Measurements from ENCODE around the gene ALB. TPM values are rescaled to one million over a fixed set of nuclear protein-coding genes. Genes with fewer than 3 reads are reported as not detected.

ALB gene
- total and polyA plus RNA-seq, 4 experiments from 2014 or later = not detected

DNA sequence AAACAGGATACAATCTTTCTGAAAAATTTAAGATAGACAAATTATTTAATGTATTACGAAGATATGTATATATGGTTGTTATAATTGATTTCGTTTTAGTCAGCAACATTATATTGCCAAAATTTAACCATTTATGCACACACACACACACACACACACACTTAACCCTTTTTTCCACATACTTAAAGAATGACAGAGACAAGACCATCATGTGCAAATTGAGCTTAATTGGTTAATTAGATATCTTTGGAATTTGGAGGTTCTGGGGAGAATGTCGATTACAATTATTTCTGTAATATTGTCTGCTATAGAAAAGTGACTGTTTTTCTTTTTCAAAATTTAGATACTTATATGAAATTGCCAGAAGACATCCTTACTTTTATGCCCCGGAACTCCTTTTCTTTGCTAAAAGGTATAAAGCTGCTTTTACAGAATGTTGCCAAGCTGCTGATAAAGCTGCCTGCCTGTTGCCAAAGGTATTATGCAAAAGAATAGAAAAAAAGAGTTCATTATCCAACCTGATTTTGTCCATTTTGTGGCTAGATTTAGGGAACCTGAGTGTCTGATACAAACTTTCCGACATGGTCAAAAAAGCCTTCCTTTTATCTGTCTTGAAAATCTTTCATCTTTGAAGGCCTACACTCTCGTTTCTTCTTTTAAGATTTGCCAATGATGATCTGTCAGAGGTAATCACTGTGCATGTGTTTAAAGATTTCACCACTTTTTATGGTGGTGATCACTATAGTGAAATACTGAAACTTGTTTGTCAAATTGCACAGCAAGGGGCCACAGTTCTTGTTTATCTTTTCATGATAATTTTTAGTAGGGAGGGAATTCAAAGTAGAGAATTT, 5.2 kb downstream of the ALB start:
- CTCF ChIA-PET (ENCODE audit: partially characterized antibody) = interaction anchor here (1.2 kb wide), 1 partner anchor 16 kb away, joined by 3 read pairs; no protein-coding TSS in a partner anchor
- H3K36me3 Mint-ChIP-seq = no peaks in the 10 kb centered on the region
- POLR2A ChIA-PET (ENCODE audit: partially characterized antibody) = no interaction called here

DNA sequence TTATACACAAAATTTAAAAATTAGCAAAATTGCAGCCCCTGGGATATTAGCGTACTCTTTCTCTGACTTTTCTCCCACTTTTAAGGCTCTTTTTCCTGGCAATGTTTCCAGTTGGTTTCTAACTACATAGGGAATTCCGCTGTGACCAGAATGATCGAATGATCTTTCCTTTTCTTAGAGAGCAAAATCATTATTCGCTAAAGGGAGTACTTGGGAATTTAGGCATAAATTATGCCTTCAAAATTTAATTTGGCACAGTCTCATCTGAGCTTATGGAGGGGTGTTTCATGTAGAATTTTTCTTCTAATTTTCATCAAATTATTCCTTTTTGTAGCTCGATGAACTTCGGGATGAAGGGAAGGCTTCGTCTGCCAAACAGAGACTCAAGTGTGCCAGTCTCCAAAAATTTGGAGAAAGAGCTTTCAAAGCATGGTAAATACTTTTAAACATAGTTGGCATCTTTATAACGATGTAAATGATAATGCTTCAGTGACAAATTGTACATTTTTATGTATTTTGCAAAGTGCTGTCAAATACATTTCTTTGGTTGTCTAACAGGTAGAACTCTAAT, 6.0 kb downstream of the ALB start:
- intact Hi-C loops (cut with micrococcal nuclease) = no loop called here
- peaks cover 0 to 2% of the 10 kb centered on the region in 2 donors for H3K27me3 Mint-ChIP-seq
- ChIA-PET CTCF (ENCODE audit: partially characterized antibody) (no interaction called here), POLR2A (ENCODE audit: partially characterized antibody) (no interaction called here)
- H3K4me3 Mint-ChIP-seq = no peak overlapping the region
- H3K27me3 ChIP-seq (ENCODE audit: insufficient read depth, low read length) = no peaks in the 10 kb centered on the region
- no peak overlapping the region for H3K27ac ChIP-seq (ENCODE audit: low read depth, low read length)
- no peaks in the 10 kb centered on the region for H3K4me1 ChIP-seq (ENCODE audit: insufficient read depth, low read length)
- no peak for DNase-seq
- no peaks in the 10 kb centered on the region for H3K4me1 Mint-ChIP-seq
- no peaks in the 10 kb centered on the region for H3K36me3 ChIP-seq (ENCODE audit: insufficient read depth, low read length)
- no peaks in the 10 kb centered on the region for H3K36me3 Mint-ChIP-seq
- peaks cover 0 to 3% (median 0%) of the 10 kb centered on the region in 8 donors for H3K9me3 Mint-ChIP-seq
- no peaks in the 10 kb centered on the region for H3K9me3 ChIP-seq (ENCODE audit: control insufficient read depth in 1 of 2, low read length in 2 of 2)
- no peak overlapping the region for H3K4me3 ChIP-seq (ENCODE audit: low read length in 2 of 2)
- H3K27ac Mint-ChIP-seq = no peak overlapping the region

More for the DNA sequence above, 5.2 kb downstream of the ALB start:
- Mint-ChIP-seq H3K4me3 (no peak overlapping the region), H3K27ac (no peak overlapping the region), H3K9me3 (peaks cover 0 to 3% (median 0%) of the 10 kb centered on the region in 8 donors), H3K27me3 (peaks cover 0 to 2% of the 10 kb centered on the region in 2 donors), H3K4me1 (no peaks in the 10 kb centered on the region)
- no peak for DNase-seq
- Histone ChIP-seq H3K4me3 (ENCODE audit: low read length in 2 of 2) (no peak overlapping the region), H3K27me3 (ENCODE audit: insufficient read depth, low read length) (no peaks in the 10 kb centered on the region), H3K4me1 (ENCODE audit: insufficient read depth, low read length) (no peaks in the 10 kb centered on the region), H3K9me3 (ENCODE audit: control insufficient read depth in 1 of 2, low read length in 2 of 2) (no peaks in the 10 kb centered on the region), H3K36me3 (ENCODE audit: insufficient read depth, low read length) (no peaks in the 10 kb centered on the region), H3K27ac (ENCODE audit: low read depth, low read length) (no peak overlapping the region)
- intact Hi-C loops (cut with micrococcal nuclease) = no loop called here

DNA sequence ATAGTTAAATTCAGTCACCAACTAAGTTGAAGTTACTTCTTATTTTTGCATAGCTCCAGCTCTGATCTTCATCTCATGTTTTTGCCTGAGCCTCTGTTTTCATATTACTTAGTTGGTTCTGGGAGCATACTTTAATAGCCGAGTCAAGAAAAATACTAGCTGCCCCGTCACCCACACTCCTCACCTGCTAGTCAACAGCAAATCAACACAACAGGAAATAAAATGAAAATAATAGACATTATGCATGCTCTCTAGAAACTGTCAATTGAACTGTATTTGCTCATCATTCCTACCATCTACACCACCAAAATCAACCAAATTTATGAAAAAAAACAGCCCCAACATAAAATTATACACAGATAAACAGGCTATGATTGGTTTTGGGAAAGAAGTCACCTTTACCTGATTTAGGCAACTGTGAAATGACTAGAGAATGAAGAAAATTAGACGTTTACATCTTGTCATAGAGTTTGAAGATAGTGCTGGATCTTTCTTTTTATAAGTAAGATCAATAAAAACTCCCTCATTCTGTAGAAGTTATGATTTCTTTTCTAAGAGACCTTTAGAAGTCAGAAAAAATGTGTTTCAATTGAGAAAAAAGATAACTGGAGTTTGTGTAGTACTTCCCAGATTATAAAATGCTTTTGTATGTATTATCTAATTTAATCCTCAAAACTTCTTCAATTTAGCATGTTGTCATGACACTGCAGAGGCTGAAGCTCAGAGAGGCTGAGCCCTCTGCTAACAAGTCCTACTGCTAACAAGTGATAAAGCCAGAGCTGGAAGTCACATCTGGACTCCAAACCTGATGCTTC, 7.0 kb downstream of the ALB start:
- no peaks in the 10 kb centered on the region for H3K36me3 ChIP-seq (ENCODE audit: insufficient read depth, low read length)
- H3K27me3 ChIP-seq (ENCODE audit: insufficient read depth, low read length) = no peaks in the 10 kb centered on the region
- Mint-ChIP-seq H3K4me1 (no peaks in the 10 kb centered on the region), H3K27me3 (peaks cover 0 to 2% of the 10 kb centered on the region in 2 donors), H3K4me3 (no peak overlapping the region), H3K27ac (no peak overlapping the region), H3K36me3 (no peaks in the 10 kb centered on the region), H3K9me3 (peaks cover 0 to 3% (median 0%) of the 10 kb centered on the region in 8 donors)
- H3K4me3 ChIP-seq (ENCODE audit: low read length in 2 of 2) = no peak overlapping the region
- H3K9me3 ChIP-seq (ENCODE audit: control insufficient read depth in 1 of 2, low read length in 2 of 2) = no peaks in the 10 kb centered on the region
- no peaks in the 10 kb centered on the region for H3K4me1 ChIP-seq (ENCODE audit: insufficient read depth, low read length)
- CTCF ChIA-PET (ENCODE audit: partially characterized antibody) = no interaction called here
- intact Hi-C loops (cut with micrococcal nuclease) = no loop called here
- DNase-seq = no peak
- POLR2A ChIA-PET (ENCODE audit: partially characterized antibody) = no interaction called here
- H3K27ac ChIP-seq (ENCODE audit: low read depth, low read length) = no peak overlapping the region

DNA sequence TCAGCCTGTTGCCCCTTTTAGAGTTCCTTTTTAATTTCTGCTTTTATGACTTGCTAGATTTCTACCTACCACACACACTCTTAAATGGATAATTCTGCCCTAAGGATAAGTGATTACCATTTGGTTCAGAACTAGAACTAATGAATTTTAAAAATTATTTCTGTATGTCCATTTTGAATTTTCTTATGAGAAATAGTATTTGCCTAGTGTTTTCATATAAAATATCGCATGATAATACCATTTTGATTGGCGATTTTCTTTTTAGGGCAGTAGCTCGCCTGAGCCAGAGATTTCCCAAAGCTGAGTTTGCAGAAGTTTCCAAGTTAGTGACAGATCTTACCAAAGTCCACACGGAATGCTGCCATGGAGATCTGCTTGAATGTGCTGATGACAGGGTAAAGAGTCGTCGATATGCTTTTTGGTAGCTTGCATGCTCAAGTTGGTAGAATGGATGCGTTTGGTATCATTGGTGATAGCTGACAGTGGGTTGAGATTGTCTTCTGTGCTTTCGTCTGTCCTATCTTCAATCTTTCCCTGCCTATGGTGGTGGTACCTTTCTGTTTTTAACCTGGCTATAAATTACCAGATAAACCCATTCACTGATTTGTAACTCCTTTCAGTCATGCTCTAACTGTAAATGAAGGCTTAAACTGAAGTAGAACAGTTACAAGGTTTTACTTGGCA, 7.8 kb downstream of the ALB start:
- Histone ChIP-seq H3K4me3 (ENCODE audit: low read length in 2 of 2) (no peak overlapping the region), H3K9me3 (ENCODE audit: control insufficient read depth in 1 of 2, low read length in 2 of 2) (no peaks in the 10 kb centered on the region), H3K4me1 (ENCODE audit: insufficient read depth, low read length) (no peaks in the 10 kb centered on the region), H3K36me3 (ENCODE audit: insufficient read depth, low read length) (no peaks in the 10 kb centered on the region), H3K27me3 (ENCODE audit: insufficient read depth, low read length) (no peaks in the 10 kb centered on the region), H3K27ac (ENCODE audit: low read depth, low read length) (no peak overlapping the region)
- intact Hi-C loops (cut with micrococcal nuclease) = no loop called here
- H3K4me3 Mint-ChIP-seq = no peak overlapping the region
- peaks cover 0 to 2% of the 10 kb centered on the region in 2 donors for H3K27me3 Mint-ChIP-seq
- H3K4me1 Mint-ChIP-seq = no peaks in the 10 kb centered on the region
- H3K36me3 Mint-ChIP-seq = no peaks in the 10 kb centered on the region
- peaks cover 0 to 3% (median 0%) of the 10 kb centered on the region in 8 donors for H3K9me3 Mint-ChIP-seq
- ChIA-PET POLR2A (ENCODE audit: partially characterized antibody) (no interaction called here), CTCF (ENCODE audit: partially characterized antibody) (no interaction called here)
- no peak for DNase-seq
- no peak overlapping the region for H3K27ac Mint-ChIP-seq

DNA sequence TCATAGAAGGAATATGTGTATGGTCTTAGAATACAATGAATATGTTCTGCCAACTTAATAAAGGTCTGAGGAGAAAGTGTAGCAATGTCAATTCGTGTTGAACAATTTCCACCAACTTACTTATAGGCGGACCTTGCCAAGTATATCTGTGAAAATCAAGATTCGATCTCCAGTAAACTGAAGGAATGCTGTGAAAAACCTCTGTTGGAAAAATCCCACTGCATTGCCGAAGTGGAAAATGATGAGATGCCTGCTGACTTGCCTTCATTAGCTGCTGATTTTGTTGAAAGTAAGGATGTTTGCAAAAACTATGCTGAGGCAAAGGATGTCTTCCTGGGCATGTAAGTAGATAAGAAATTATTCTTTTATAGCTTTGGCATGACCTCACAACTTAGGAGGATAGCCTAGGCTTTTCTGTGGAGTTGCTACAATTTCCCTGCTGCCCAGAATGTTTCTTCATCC, 9.2 kb downstream of the ALB start:
- Mint-ChIP-seq H3K9me3 (no peaks in the 10 kb centered on the region), H3K4me1 (no peaks in the 10 kb centered on the region), H3K4me3 (no peak overlapping the region), H3K36me3 (no peaks in the 10 kb centered on the region), H3K27ac (no peak overlapping the region), H3K27me3 (peaks cover 0 to 2% of the 10 kb centered on the region in 2 donors)
- Histone ChIP-seq H3K4me3 (ENCODE audit: low read length in 2 of 2) (no peak overlapping the region), H3K27ac (ENCODE audit: low read depth, low read length) (no peak overlapping the region), H3K36me3 (ENCODE audit: insufficient read depth, low read length) (no peaks in the 10 kb centered on the region), H3K27me3 (ENCODE audit: insufficient read depth, low read length) (no peaks in the 10 kb centered on the region), H3K4me1 (ENCODE audit: insufficient read depth, low read length) (no peaks in the 10 kb centered on the region), H3K9me3 (ENCODE audit: control insufficient read depth in 1 of 2, low read length in 2 of 2) (no peaks in the 10 kb centered on the region)
- POLR2A ChIA-PET (ENCODE audit: partially characterized antibody) = no interaction called here
- CTCF ChIA-PET (ENCODE audit: partially characterized antibody) = no interaction called here
- DNase-seq = no peak
- intact Hi-C loops (cut with micrococcal nuclease) = no loop called here

DNA sequence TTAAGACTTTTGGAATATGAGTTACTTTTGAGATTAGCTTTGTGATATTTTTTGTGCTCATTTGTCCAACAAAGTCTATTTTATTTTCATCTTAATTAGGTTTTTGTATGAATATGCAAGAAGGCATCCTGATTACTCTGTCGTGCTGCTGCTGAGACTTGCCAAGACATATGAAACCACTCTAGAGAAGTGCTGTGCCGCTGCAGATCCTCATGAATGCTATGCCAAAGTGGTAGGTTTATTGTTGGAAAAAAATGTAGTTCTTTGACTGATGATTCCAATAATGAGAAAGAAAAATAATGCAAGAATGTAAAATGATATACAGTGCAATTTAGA, 10.8 kb downstream of the ALB start:
- H3K9me3 ChIP-seq (ENCODE audit: control insufficient read depth in 1 of 2, low read length in 2 of 2) = no peaks in the 10 kb centered on the region
- POLR2A ChIA-PET (ENCODE audit: partially characterized antibody) = no interaction called here
- Mint-ChIP-seq H3K9me3 (no peaks in the 10 kb centered on the region), H3K36me3 (no peaks in the 10 kb centered on the region), H3K27ac (no peak overlapping the region), H3K27me3 (peaks cover 1 to 2% of the 10 kb centered on the region in 2 donors), H3K4me1 (no peaks in the 10 kb centered on the region), H3K4me3 (no peak overlapping the region)
- no peak for DNase-seq
- intact Hi-C loops (cut with micrococcal nuclease) = no loop called here
- H3K27me3 ChIP-seq (ENCODE audit: insufficient read depth, low read length) = no peaks in the 10 kb centered on the region
- H3K27ac ChIP-seq (ENCODE audit: low read depth, low read length) = no peak overlapping the region
- no peaks in the 10 kb centered on the region for H3K36me3 ChIP-seq (ENCODE audit: insufficient read depth, low read length)
- CTCF ChIA-PET (ENCODE audit: partially characterized antibody) = no interaction called here
- no peaks in the 10 kb centered on the region for H3K4me1 ChIP-seq (ENCODE audit: insufficient read depth, low read length)
- H3K4me3 ChIP-seq (ENCODE audit: low read length in 2 of 2) = no peak overlapping the region

DNA sequence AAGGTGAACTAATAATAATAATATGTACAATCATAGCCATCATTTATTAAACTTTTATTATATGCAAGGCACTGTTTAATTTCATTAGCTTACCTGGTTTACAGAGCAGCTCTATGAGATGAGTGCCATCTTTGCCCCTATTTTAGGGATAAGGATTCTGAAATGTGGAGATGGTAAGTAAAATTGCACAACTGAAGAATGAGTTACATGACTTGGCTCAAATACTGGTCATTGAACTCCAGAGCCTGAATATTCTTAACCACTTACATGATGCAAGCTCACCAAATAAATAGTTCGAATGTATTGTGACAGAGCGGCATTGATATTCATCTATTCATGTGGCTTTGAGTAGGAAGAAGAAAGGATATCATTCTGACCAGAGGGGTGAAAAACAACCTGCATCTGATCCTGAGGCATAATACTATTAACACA, 11.7 kb downstream of the ALB start:
- H3K9me3 Mint-ChIP-seq = no peaks in the 10 kb centered on the region

More for the DNA sequence above, 11.7 kb downstream of the ALB start:
- DNase-seq = no peak
- intact Hi-C loops (cut with micrococcal nuclease) = no loop called here
- Histone ChIP-seq H3K4me3 (ENCODE audit: low read length in 2 of 2) (no peak overlapping the region), H3K27me3 (ENCODE audit: insufficient read depth, low read length) (no peaks in the 10 kb centered on the region), H3K9me3 (ENCODE audit: control insufficient read depth in 1 of 2, low read length in 2 of 2) (no peaks in the 10 kb centered on the region), H3K36me3 (ENCODE audit: insufficient read depth, low read length) (no peaks in the 10 kb centered on the region), H3K27ac (ENCODE audit: low read depth, low read length) (no peak overlapping the region), H3K4me1 (ENCODE audit: insufficient read depth, low read length) (no peaks in the 10 kb centered on the region)
- H3K27me3 Mint-ChIP-seq = peaks cover 1 to 2% of the 10 kb centered on the region in 2 donors
- ChIA-PET POLR2A (ENCODE audit: partially characterized antibody) (no interaction called here), CTCF (ENCODE audit: partially characterized antibody) (no interaction called here)
- H3K4me1 Mint-ChIP-seq = no peaks in the 10 kb centered on the region
- H3K36me3 Mint-ChIP-seq = no peaks in the 10 kb centered on the region
- no peak overlapping the region for H3K4me3 Mint-ChIP-seq
- no peak overlapping the region for H3K27ac Mint-ChIP-seq

All from CD4-positive, alpha-beta memory T cell (primary cell).